B cell (primary cell): Measurements from ENCODE around the gene PHEX. TPM values are rescaled to one million over a fixed set of nuclear protein-coding genes. Genes with fewer than 3 reads are reported as not detected.

Source experiments
- ATAC-seq: fragments of 200-7000 bp; cut with Tn5 transposase; one replicate; pipeline ENCODE4 v1.10.0; 2021; ENCODE audit warnings: low read depth, mild to moderate bottlenecking, moderate number of reproducible peaks, moderate library complexity
- CTCF ChIA-PET: fragments of 350-600 bp; sonication (Branson Sonifier 250); formaldehyde crosslinking; loops from one replicate; lab custom pipeline; 2021; ENCODE audit warnings: antibody characterized with exemption, inconsistent platforms; lab: Charles Lee
- POLR2A ChIA-PET: fragments of 350-600 bp; sonication (Branson Sonifier 250); formaldehyde crosslinking; loops from one replicate; lab custom pipeline; 2021; ENCODE audit warnings: antibody characterized with exemption; lab: Charles Lee
- DNase-seq: peaks from one replicate; pipeline ENCODE4 v3.0.0; 2013
- H2AFZ ChIP-seq: 2 replicates; pipeline ENCODE4 v1.6.1; 2012; ENCODE audit warnings: mild to moderate bottlenecking, low read depth, low read length; ENCODE audit not compliant: insufficient read depth, poor library complexity, severe bottlenecking
- H3K27ac ChIP-seq, 2 donors: 1 replicate in 1 of 2; 2 replicates in 1 of 2; pipeline ENCODE4 v1.5.1; 2012 to 2013; ENCODE audit warnings: low read length in 2 of 2, mild to moderate bottlenecking in 2 of 2, moderate library complexity in 1 of 2
- H3K27me3 ChIP-seq, 4 experiments: fragments of 200-600 bp in 1 of 4; sonication (generic) in 1 of 4; replicated peaks in 1 of 4; 1 replicate in 2 of 4; 2 replicates in 2 of 4; pipeline versions ENCODE4 v1.6.1 to v1.7.0; 2013 to 2016; ENCODE audit warnings: low read length in 3 of 4, mild to moderate bottlenecking in 2 of 4, mixed read lengths in 1 of 4, moderate library complexity in 1 of 4; ENCODE audit not compliant: insufficient read depth in 4 of 4, control insufficient read depth in 3 of 4; ENCODE audit errors: control extremely low read depth in 1 of 4
- H3K36me3 ChIP-seq, 2 experiments: replicated peaks in 1 of 2; 1 replicate in 1 of 2; 2 replicates in 1 of 2; pipeline versions ENCODE4 v1.6.1 to v1.7.1; 2013; ENCODE audit warnings: low read length in 1 of 2; ENCODE audit not compliant: insufficient read depth in 2 of 2, control insufficient read depth in 1 of 2; ENCODE audit errors: control extremely low read depth in 1 of 2, extremely low read depth in 1 of 2
- H3K4me1 ChIP-seq, 2 donors: fragments of 200-600 bp in 1 of 2; sonication (generic) in 1 of 2; 1 replicate in 1 of 2; 2 replicates in 1 of 2; pipeline versions ENCODE4 v1.5.1 to v1.6.1; 2013 to 2017; ENCODE audit warnings: low read length in 2 of 2; ENCODE audit not compliant: control insufficient read depth in 2 of 2, insufficient read depth in 2 of 2
- H3K4me2 ChIP-seq: replicated peaks from 2 replicates; pipeline ENCODE3; 2012; ENCODE audit warnings: mild to moderate bottlenecking, low read depth, low read length; ENCODE audit not compliant: poor library complexity, severe bottlenecking
- H3K4me3 ChIP-seq, 5 experiments: fragments of 200-600 bp in 1 of 5; sonication (generic) in 1 of 5; 1 replicate in 3 of 5; 2 replicates in 2 of 5; pipeline versions ENCODE4 v1.5.1 to v1.7.0; 2011 to 2016; ENCODE audit warnings: low read length in 4 of 5, mild to moderate bottlenecking in 4 of 5, low read depth in 2 of 5, control low read depth in 1 of 5, moderate library complexity in 1 of 5; ENCODE audit not compliant: insufficient read depth in 1 of 5; ENCODE audit errors: control extremely low read depth in 1 of 5, extremely low read depth in 1 of 5
- H3K79me2 ChIP-seq: fragments of 200-600 bp; sonication (generic); one replicate; pipeline ENCODE4 v1.6.0; 2016; ENCODE audit warnings: low read length; ENCODE audit not compliant: control insufficient read depth, insufficient read depth
- H3K9ac ChIP-seq: fragments of 200-600 bp; sonication (generic); 2 replicates; pipeline ENCODE4 v1.6.1; 2017; ENCODE audit warnings: mild to moderate bottlenecking, low read length, moderate library complexity
- H3K9me3 ChIP-seq, 3 donors: one replicate each; pipeline versions ENCODE4 v1.6.1 to v1.7.1; 2013; ENCODE audit warnings: low read length in 2 of 3; ENCODE audit not compliant: control insufficient read depth in 2 of 3, insufficient read depth in 1 of 3; ENCODE audit errors: control extremely low read depth in 1 of 3
- H4K20me1 ChIP-seq: 2 replicates; pipeline ENCODE4 v1.6.0; 2012; ENCODE audit warnings: mild to moderate bottlenecking, low read length; ENCODE audit not compliant: insufficient read depth, control insufficient read depth, poor library complexity, severe bottlenecking
- H3K27ac Mint-ChIP-seq: one replicate; pipeline ENCODE4 v1.8.0; 2021; ENCODE audit warnings: mixed read lengths
- H3K27me3 Mint-ChIP-seq: one replicate; pipeline ENCODE4 v1.8.0; 2021; ENCODE audit warnings: mixed read lengths
- H3K4me1 Mint-ChIP-seq: one replicate; pipeline ENCODE4 v1.8.0; 2021; ENCODE audit warnings: mixed read lengths
- H3K4me3 Mint-ChIP-seq: one replicate; pipeline ENCODE4 v1.8.0; 2021; ENCODE audit warnings: mixed read lengths
- H3K9me3 Mint-ChIP-seq: one replicate; pipeline ENCODE4 v1.8.0; 2022; ENCODE audit warnings: mixed read lengths; ENCODE audit not compliant: insufficient read depth
- CTCF ChIP-seq: fragments of 200-600 bp; IDR thresholded peaks from one replicate; pipeline ENCODE4 v1.8.0; 2022; ENCODE audit warnings: antibody characterized with exemption, mild to moderate bottlenecking
- EZH2 ChIP-seq: IDR thresholded peaks from 2 replicates; pipeline ENCODE4 v1.6.1; 2012; ENCODE audit warnings: borderline replicate concordance, low read depth, mild to moderate bottlenecking, moderate library complexity, low read length; ENCODE audit not compliant: insufficient read depth, poor library complexity, severe bottlenecking
- WGBS: methylation state at CpG from one replicate; pipeline ENCODE4 v1.1.5; 2013; ENCODE audit warnings: missing lambda C conversion rate; ENCODE audit not compliant: insufficient coverage; 5-methylcytosine and 5-hydroxymethylcytosine counted together
- intact Hi-C: fragments of 100-400 bp; cut with micrococcal nuclease; formaldehyde crosslinking; loops from one replicate; pipeline ENCODE4 v1.10.0; 2022
- polyA plus RNA-seq: library from polyadenylated mRNA; depleted of rRNA; stranded (reverse); fragments of >200 nt; gene quantifications from 2 replicates; pipeline ENCODE4 v1.2.3, GENCODE V29; 2012
- total RNA-seq, 2 donors: library from RNA; stranded (reverse); fragments of 120-200 nt in 1 of 2; gene quantifications; 1 replicate in 1 of 2; 2 replicates in 1 of 2; pipeline versions ENCODE4 v1.2.3 to v1.2.4, GENCODE V29; 2013 to 2022

Gene PHEX
- total and polyA plus RNA-seq, 2 donors (not counting 1 experiment from before 2014, with no cell fraction given): 0.01 to 0.15 TPM

- H3K27me3 ChIP-seq: no peaks in the 10 kb centered on the region
- H3K27ac Mint-ChIP-seq: no peak overlapping the region
- no peaks in the 10 kb centered on the region for H3K9me3 ChIP-seq
- TF ChIP-seq EZH2 (no peak), CTCF (no peak)
- H3K4me1 Mint-ChIP-seq: no peaks in the 10 kb centered on the region
- no peaks in the 10 kb centered on the region for H3K79me2 ChIP-seq
- H3K27me3 Mint-ChIP-seq: no peaks in the 10 kb centered on the region
- no peaks in the 10 kb centered on the region for H3K4me1 ChIP-seq
- no peaks in the 10 kb centered on the region for H3K36me3 ChIP-seq
- H3K9me3 Mint-ChIP-seq: no peaks in the 10 kb centered on the region
- CTCF ChIA-PET: interaction anchor here (1.6 kb wide), 1 partner anchor 23 kb away, joined by 7 read pairs; no protein-coding TSS in a partner anchor
- H3K27ac ChIP-seq: no peak overlapping the region
- intact Hi-C loops: no loop called here
- ATAC-seq (no peak), DNase-seq (no peak)
- no CpG with 5 or more reads among the region's 5 CpGs for WGBS
- POLR2A ChIA-PET: no interaction called here
- no peak overlapping the region for H3K9ac ChIP-seq
- no peaks in the 10 kb centered on the region for H4K20me1 ChIP-seq
- H2AFZ ChIP-seq: no peak overlapping the region
- H3K4me3 Mint-ChIP-seq: no peak overlapping the region
- H3K4me2 ChIP-seq: no peak overlapping the region
- no peak overlapping the region for H3K4me3 ChIP-seq
Measured at GRCh38 chrX:22159071-22159470, 126.9 kb downstream of the PHEX start.

- H3K27ac ChIP-seq: no peak overlapping the region
- H3K4me1 Mint-ChIP-seq: no peaks in the 10 kb centered on the region
- H2AFZ ChIP-seq: no peak overlapping the region
- no peaks in the 10 kb centered on the region for H3K9me3 Mint-ChIP-seq
- ATAC-seq (no peak), DNase-seq (no peak)
- no peaks in the 10 kb centered on the region for H3K9me3 ChIP-seq
- ChIA-PET CTCF (no interaction called here), POLR2A (no interaction called here)
- no peak for TF ChIP-seq CTCF
- TF ChIP-seq EZH2: no peak
- H3K4me1 ChIP-seq: no peaks in the 10 kb centered on the region
- H3K4me3 Mint-ChIP-seq: no peak overlapping the region
- H4K20me1 ChIP-seq: no peaks in the 10 kb centered on the region
- WGBS: 100% methylated on average over 1 of the region's 3 CpGs
- no peak overlapping the region for H3K4me3 ChIP-seq
- no peaks in the 10 kb centered on the region for H3K36me3 ChIP-seq
- no peak overlapping the region for H3K4me2 ChIP-seq
- H3K79me2 ChIP-seq: no peaks in the 10 kb centered on the region
- no peak overlapping the region for H3K27ac Mint-ChIP-seq
- H3K27me3 Mint-ChIP-seq: no peaks in the 10 kb centered on the region
- no peaks in the 10 kb centered on the region for H3K27me3 ChIP-seq
- intact Hi-C loops: no loop called here
- no peak overlapping the region for H3K9ac ChIP-seq
Measured at GRCh38 chrX:22163326-22163725, 131.2 kb downstream of the PHEX start.
